GM12864 (cell line): ENCODE measurements around the gene DOCK8.

ENCODE experiments used
- DNase-seq: peaks from one replicate; pipeline ENCODE4 v3.0.0-alpha.2; 2011; ENCODE audit warnings: low read depth
- H3K4me3 ChIP-seq: 2 replicates; pipeline ENCODE4 v1.5.1; 2011; ENCODE audit warnings: mild to moderate bottlenecking, low read depth, low read length, control low read depth
- TF ChIP-seq, protein P1 (sequence below): IDR thresholded peaks from 2 replicates; pipeline ENCODE4 v1.5.1; 2011; ENCODE audit warnings: low read depth, mild to moderate bottlenecking, moderate library complexity, low read length, control low read depth, inconsistent platforms; ENCODE audit errors: missing control alignments

DOCK8 gene

DNA sequence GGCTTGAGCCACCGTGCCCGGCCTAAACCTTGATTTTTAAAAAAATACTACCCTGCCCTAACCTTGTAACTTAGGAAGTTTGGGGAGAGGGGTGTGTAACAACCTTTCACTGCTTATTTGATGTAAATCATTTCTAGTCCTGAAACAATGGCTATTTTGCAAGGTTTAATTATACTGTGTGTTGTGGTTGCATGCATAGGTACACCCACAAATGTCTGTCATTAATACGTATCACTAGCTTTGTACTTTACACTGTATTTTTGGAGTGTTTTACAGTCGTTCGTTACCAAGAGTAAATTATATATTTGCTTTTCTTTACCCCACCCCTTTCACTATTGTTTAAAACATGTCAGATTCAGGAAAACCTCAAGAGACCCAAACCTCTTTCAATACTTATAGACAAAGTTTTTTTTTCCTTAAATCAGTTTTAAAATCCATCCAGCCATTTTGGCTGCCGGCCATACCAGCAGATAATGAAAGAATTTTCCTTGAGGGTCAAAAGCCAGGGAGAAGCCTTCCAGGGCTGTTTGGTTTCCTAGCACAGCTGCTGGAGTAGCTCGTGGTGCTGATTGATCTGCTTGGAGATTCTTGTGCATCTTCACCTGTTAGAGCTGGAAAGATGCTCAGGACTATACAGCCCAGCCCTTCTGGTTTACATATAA is 50.7 kb downstream of the DOCK8 start:
- H3K4me3 ChIP-seq = no peak overlapping the region
- TF ChIP-seq, protein P1, sequence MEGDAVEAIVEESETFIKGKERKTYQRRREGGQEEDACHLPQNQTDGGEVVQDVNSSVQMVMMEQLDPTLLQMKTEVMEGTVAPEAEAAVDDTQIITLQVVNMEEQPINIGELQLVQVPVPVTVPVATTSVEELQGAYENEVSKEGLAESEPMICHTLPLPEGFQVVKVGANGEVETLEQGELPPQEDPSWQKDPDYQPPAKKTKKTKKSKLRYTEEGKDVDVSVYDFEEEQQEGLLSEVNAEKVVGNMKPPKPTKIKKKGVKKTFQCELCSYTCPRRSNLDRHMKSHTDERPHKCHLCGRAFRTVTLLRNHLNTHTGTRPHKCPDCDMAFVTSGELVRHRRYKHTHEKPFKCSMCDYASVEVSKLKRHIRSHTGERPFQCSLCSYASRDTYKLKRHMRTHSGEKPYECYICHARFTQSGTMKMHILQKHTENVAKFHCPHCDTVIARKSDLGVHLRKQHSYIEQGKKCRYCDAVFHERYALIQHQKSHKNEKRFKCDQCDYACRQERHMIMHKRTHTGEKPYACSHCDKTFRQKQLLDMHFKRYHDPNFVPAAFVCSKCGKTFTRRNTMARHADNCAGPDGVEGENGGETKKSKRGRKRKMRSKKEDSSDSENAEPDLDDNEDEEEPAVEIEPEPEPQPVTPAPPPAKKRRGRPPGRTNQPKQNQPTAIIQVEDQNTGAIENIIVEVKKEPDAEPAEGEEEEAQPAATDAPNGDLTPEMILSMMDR = no peak
- no peak for DNase-seq

- DNase-seq = no peak
- no peak overlapping the region for H3K4me3 ChIP-seq
- TF ChIP-seq, protein P1 = no peak
Measured at GRCh38 chr9:266228-266627, 51.6 kb downstream of the DOCK8 start.

- TF ChIP-seq, protein P1 = no peak
- DNase-seq = no peak
- H3K4me3 ChIP-seq = no peak overlapping the region
Measured at GRCh38 chr9:268616-269015, 54.0 kb downstream of the DOCK8 start.

DNA sequence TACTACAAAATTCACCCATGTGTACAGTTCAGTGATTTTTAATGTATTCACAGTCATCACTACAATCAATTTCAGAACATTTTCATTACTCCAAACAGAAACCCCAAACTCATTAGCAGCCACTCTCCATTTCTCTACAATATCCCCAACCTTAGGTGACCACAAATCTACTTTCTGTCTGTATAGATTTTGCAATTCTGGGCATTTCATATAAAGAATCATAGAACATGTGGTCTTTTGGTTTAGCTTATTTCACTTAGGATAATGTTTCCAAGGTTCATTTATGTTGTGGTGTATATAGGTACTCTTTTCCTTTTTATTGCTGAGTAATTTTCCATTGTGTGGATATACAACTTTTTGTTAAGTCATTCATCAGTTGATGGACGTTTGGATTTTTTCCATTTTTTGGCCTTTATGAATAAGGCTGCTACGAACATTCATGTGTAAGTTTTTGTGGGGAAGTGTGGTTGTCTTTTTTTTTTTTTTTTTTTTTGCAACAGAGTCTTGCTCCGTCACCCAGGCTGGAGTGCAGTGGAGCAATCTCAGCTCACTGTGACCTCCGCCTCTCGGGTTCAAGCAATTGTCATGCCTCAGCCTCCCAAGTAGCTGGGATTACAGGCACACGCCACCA is 54.5 kb downstream of the DOCK8 start:
- TF ChIP-seq, protein P1 = no peak
- no peak overlapping the region for H3K4me3 ChIP-seq
- DNase-seq = no peak

DNA sequence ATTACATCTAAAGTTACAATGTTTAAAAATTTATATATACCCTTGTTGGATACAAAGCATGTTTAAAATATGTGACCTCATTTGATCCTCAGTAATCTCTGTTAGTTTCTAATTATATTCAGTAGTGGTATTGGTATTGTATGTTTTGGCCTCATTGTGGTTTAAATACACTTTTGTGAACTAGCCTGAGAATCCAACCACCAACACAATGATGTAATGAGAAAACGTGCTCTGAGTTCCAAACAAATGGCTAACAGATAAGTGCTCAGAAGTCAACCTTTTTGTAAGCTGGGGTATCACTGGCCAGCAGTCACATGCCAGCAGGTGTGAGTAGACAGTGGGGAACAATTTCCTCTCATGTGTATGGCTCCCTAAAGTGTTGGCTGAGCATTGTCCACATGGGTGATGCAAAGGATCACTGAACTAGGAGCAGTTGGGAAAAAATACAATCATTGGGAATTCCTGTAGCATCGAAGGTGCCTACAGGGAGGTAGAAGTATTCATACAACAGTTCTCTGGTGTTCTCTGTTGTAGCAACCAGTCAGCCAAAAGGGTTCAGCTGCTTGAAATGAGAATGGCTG is 56.1 kb downstream of the DOCK8 start:
- H3K4me3 ChIP-seq = no peak overlapping the region
- TF ChIP-seq, protein P1 = no peak
- no peak for DNase-seq

DNA sequence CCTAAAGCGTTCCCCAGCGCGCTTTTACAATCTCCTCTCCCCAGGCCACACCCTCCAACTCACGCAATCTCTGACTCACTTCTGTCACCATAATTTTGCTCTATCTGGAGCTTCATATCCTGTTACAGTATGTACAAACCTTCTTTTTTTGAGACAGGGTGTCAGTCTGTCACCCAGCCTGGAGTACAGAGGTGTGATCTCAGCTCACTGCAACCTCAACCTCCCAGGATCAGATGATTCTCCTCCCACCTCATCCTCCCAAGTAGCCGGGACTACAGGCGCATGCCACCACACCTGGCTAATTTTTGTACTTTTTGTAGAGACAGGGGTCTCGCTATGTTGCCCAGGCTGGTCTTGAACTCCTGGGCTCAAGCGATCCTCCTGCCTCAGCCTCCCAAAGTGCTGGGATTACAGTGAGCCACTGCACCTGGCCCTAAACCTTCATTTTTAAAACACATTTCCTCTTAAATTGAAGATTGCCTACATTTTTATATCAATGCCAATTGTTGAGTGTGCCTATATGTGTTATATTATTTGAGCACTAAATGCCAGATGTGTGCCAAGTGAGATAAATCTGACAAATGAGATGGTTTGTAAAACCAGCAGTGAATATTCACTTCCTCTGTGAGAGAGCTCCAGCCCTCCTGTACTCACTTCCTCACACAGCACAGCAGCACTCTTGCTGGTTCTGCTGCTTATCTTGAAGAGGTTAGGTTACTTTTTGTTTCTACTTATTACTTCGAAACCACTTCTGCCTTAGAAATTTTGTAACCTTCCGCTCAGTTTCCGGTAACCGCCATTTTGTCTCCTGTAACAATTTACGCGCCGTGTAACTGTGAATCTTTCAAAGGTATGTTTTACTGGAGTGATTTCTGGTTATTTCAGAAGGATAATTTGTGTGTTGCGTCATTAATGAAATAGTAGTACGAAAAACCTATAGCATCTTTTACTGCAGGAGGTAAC is 57.9 kb downstream of the DOCK8 start:
- H3K4me3 ChIP-seq = peak overlapping the region; percentile 67
- TF ChIP-seq, protein P1 = no peak
- DNase-seq = peak; percentile 94
